Liver (tissue), 9 donors: ENCODE measurements around the gene TPCN1. TPM values are rescaled to one million over a fixed set of nuclear protein-coding genes. Genes with fewer than 3 reads are reported as not detected.

Experiments
- DNase-seq: peaks from one replicate; pipeline ENCODE4 v3.0.0-alpha.2; 2017; ENCODE audit warnings: low spot score
- H3K27ac ChIP-seq, 2 donors: one replicate each; pipeline ENCODE4 v1.7.0; 2013; ENCODE audit warnings: inconsistent platforms in 2 of 2, low read length in 2 of 2, control low read depth in 1 of 2, low read depth in 1 of 2, mild to moderate bottlenecking in 1 of 2
- H3K27me3 ChIP-seq, 4 donors: one replicate each; pipeline versions ENCODE4 v1.6.1 to v1.7.0; 2013; ENCODE audit warnings: low read length in 3 of 4, inconsistent platforms in 1 of 4, mild to moderate bottlenecking in 1 of 4, moderate library complexity in 1 of 4; ENCODE audit not compliant: control insufficient read depth in 4 of 4, insufficient read depth in 4 of 4
- H3K36me3 ChIP-seq, 4 donors: one replicate each; pipeline versions ENCODE4 v1.6.1 to v1.7.0; 2013; ENCODE audit warnings: low read length in 3 of 4, mild to moderate bottlenecking in 3 of 4, low read depth in 1 of 4, moderate library complexity in 1 of 4; ENCODE audit not compliant: control insufficient read depth in 4 of 4, insufficient read depth in 3 of 4
- H3K4me1 ChIP-seq, 4 donors: one replicate each; pipeline versions ENCODE4 v1.6.1 to v1.7.0; 2013; ENCODE audit warnings: low read length in 3 of 4, mild to moderate bottlenecking in 3 of 4, moderate library complexity in 1 of 4; ENCODE audit not compliant: control insufficient read depth in 4 of 4, insufficient read depth in 4 of 4
- H3K4me3 ChIP-seq, 3 donors: one replicate each; pipeline versions ENCODE4 v1.6.1 to v1.7.0; 2013; ENCODE audit warnings: low read length in 3 of 3, control low read depth in 1 of 3, low read depth in 1 of 3, mild to moderate bottlenecking in 1 of 3
- H3K9ac ChIP-seq, 2 donors: one replicate each; pipeline ENCODE4 v1.7.0; 2013; ENCODE audit warnings: low read length in 2 of 2, mild to moderate bottlenecking in 2 of 2, moderate library complexity in 2 of 2, control low read depth in 1 of 2, low read depth in 1 of 2
- H3K9me3 ChIP-seq, 4 donors: one replicate each; pipeline versions ENCODE4 v1.6.1 to v1.7.0; 2013; ENCODE audit warnings: low read length in 3 of 4; ENCODE audit not compliant: control insufficient read depth in 4 of 4
- EGR1 ChIP-seq, 2 donors: IDR thresholded peaks; 2 replicates each; pipeline ENCODE4 v1.6.1; 2016 to 2018; ENCODE audit warnings: antibody characterized with exemption in 2 of 2, low read depth in 2 of 2
- FOXA1 ChIP-seq: IDR thresholded peaks from 2 replicates; pipeline ENCODE4 v1.6.1; 2016; ENCODE audit warnings: antibody characterized with exemption
- FOXA2 ChIP-seq: IDR thresholded peaks from 2 replicates; pipeline ENCODE4 v1.6.1; 2016; ENCODE audit warnings: antibody characterized with exemption
- GABPA ChIP-seq, 2 donors: IDR thresholded peaks in 1 of 2; conservative IDR thresholded peaks in 1 of 2; 2 replicates each; pipeline ENCODE4 v1.6.1; 2016; ENCODE audit warnings: antibody characterized with exemption in 2 of 2, mild to moderate bottlenecking in 1 of 2, moderate library complexity in 1 of 2
- HNF4A ChIP-seq, 2 donors: conservative IDR thresholded peaks; 2 replicates each; pipeline ENCODE4 v1.6.1; 2016; ENCODE audit warnings: antibody characterized with exemption in 2 of 2, mild to moderate bottlenecking in 2 of 2
- HNF4G ChIP-seq: IDR thresholded peaks from 2 replicates; pipeline ENCODE4 v1.6.1; 2016; ENCODE audit warnings: antibody characterized with exemption
- JUND ChIP-seq, 2 donors: IDR thresholded peaks; 2 replicates each; pipeline ENCODE4 v1.6.1; 2016; ENCODE audit warnings: antibody characterized with exemption in 2 of 2
- MAX ChIP-seq: IDR thresholded peaks from 2 replicates; pipeline ENCODE4 v1.6.1; 2016; ENCODE audit warnings: antibody characterized with exemption
- NR2F2 ChIP-seq: IDR thresholded peaks from 2 replicates; pipeline ENCODE4 v1.6.1; 2016; ENCODE audit warnings: antibody characterized with exemption
- RAD21 ChIP-seq, 2 donors: IDR thresholded peaks; 2 replicates each; pipeline ENCODE4 v1.6.1; 2016; ENCODE audit warnings: antibody characterized with exemption in 2 of 2, mild to moderate bottlenecking in 2 of 2
- RXRA ChIP-seq, 2 donors: IDR thresholded peaks; 2 replicates each; pipeline ENCODE4 v1.6.1; 2017 to 2018; ENCODE audit warnings: antibody characterized with exemption in 2 of 2, mild to moderate bottlenecking in 1 of 2
- SP1 ChIP-seq: IDR thresholded peaks from 2 replicates; pipeline ENCODE4 v1.6.1; 2018; ENCODE audit warnings: antibody characterized with exemption, mild to moderate bottlenecking
- TAF1 ChIP-seq: conservative IDR thresholded peaks from 2 replicates; pipeline ENCODE4 v1.6.1; 2016; ENCODE audit warnings: antibody characterized with exemption, mild to moderate bottlenecking
- YY1 ChIP-seq: IDR thresholded peaks from 2 replicates; pipeline ENCODE4 v1.6.1; 2016; ENCODE audit warnings: antibody characterized with exemption, mild to moderate bottlenecking
- WGBS: extraction: QIAGEN DNeasy Blood & Tissue Kit; methylation state at CpG from one replicate; pipeline ENCODE4 v1.1.7; 2013; 5-methylcytosine and 5-hydroxymethylcytosine counted together
- polyA plus RNA-seq, 2 donors: library from polyadenylated mRNA; stranded (reverse) in 1 of 2; unstranded in 1 of 2; fragments of 200-250 nt in 1 of 2; fragments of >200 nt in 1 of 2; fragmentation: Nextera tagmentation in 1 of 2; extraction: Ambion mirVana in 1 of 2; gene quantifications; one replicate each; pipeline versions ENCODE4 v1.2.1 to v1.2.3, GENCODE V29; 2013 to 2015
- total RNA-seq, 2 donors: library from RNA; depleted of rRNA; stranded (reverse); fragments of >200 nt; gene quantifications; one replicate each; pipeline ENCODE4 v1.2.3, GENCODE V29; 2014
- TF ChIP-seq, protein P1 (sequence below): IDR thresholded peaks from 2 replicates; pipeline ENCODE4 v1.6.1; 2016; ENCODE audit warnings: antibody characterized with exemption, mild to moderate bottlenecking
- TF ChIP-seq, protein P2 (sequence below): IDR thresholded peaks from 2 replicates; pipeline ENCODE4 v1.6.1; 2016; ENCODE audit warnings: antibody characterized with exemption
- TF ChIP-seq, protein P3 (sequence below): IDR thresholded peaks from 2 replicates; pipeline ENCODE4 v1.6.1; 2016; ENCODE audit warnings: antibody characterized with exemption
- donor health status: healthy.
- donor health status: healthy.
- donor health status: healthy.
- donor health status: healthy.
- donor health status: healthy.

TPCN1 gene
- total and polyA plus RNA-seq, 4 donors = 8.6 to 19.2 (median 13.7) TPM

DNA sequence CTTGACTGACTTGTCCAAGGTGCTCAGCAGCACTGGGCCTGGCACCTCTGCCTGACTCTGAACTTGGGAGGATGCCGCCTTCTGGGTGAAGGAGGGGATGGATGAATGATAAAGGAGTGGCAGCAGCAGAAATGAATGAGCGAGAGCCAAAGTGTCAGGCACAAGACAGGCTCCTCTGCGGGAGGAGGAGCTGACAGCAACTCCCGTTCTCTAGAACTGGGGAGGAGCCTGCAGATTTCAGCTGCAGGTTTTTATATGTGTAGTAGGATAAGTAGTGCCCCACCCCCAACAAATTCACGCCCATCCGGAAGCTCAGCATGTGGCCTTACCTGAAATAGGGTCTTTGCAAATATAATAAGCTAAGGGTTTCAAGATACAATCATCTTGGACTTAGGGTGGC lies 80.5 kb downstream of the TPCN1 start:
- WGBS = 95% methylated on average over 6 of the region's 6 CpGs
- no peaks in the 10 kb centered on the region for H3K9me3 ChIP-seq
- H3K27me3 ChIP-seq = no peaks in the 10 kb centered on the region
- TF ChIP-seq, protein P1, sequence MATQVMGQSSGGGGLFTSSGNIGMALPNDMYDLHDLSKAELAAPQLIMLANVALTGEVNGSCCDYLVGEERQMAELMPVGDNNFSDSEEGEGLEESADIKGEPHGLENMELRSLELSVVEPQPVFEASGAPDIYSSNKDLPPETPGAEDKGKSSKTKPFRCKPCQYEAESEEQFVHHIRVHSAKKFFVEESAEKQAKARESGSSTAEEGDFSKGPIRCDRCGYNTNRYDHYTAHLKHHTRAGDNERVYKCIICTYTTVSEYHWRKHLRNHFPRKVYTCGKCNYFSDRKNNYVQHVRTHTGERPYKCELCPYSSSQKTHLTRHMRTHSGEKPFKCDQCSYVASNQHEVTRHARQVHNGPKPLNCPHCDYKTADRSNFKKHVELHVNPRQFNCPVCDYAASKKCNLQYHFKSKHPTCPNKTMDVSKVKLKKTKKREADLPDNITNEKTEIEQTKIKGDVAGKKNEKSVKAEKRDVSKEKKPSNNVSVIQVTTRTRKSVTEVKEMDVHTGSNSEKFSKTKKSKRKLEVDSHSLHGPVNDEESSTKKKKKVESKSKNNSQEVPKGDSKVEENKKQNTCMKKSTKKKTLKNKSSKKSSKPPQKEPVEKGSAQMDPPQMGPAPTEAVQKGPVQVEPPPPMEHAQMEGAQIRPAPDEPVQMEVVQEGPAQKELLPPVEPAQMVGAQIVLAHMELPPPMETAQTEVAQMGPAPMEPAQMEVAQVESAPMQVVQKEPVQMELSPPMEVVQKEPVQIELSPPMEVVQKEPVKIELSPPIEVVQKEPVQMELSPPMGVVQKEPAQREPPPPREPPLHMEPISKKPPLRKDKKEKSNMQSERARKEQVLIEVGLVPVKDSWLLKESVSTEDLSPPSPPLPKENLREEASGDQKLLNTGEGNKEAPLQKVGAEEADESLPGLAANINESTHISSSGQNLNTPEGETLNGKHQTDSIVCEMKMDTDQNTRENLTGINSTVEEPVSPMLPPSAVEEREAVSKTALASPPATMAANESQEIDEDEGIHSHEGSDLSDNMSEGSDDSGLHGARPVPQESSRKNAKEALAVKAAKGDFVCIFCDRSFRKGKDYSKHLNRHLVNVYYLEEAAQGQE = no peak
- TF ChIP-seq NR2F2 (no peak), RXRA (IDR thresholded peaks at IDR 0.05) (no peak), HNF4A (conservative IDR thresholded peaks at IDR 0.05) (no peak), FOXA2 (no peak), MAX (no peak), JUND (IDR thresholded peaks at IDR 0.05) (no peak), FOXA1 (no peak), EGR1 (IDR thresholded peaks at IDR 0.05; ENCODE audit: low read depth in 2 of 2) (no peak), YY1 (no peak), TAF1 (no peak), GABPA (IDR thresholded peaks at IDR 0.05 in 1 of 2, conservative IDR thresholded peaks at IDR 0.05 in 1 of 2) (no peak)
- TF ChIP-seq, protein P2, sequence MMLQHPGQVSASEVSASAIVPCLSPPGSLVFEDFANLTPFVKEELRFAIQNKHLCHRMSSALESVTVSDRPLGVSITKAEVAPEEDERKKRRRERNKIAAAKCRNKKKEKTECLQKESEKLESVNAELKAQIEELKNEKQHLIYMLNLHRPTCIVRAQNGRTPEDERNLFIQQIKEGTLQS = no peak
- TF ChIP-seq, protein P3, sequence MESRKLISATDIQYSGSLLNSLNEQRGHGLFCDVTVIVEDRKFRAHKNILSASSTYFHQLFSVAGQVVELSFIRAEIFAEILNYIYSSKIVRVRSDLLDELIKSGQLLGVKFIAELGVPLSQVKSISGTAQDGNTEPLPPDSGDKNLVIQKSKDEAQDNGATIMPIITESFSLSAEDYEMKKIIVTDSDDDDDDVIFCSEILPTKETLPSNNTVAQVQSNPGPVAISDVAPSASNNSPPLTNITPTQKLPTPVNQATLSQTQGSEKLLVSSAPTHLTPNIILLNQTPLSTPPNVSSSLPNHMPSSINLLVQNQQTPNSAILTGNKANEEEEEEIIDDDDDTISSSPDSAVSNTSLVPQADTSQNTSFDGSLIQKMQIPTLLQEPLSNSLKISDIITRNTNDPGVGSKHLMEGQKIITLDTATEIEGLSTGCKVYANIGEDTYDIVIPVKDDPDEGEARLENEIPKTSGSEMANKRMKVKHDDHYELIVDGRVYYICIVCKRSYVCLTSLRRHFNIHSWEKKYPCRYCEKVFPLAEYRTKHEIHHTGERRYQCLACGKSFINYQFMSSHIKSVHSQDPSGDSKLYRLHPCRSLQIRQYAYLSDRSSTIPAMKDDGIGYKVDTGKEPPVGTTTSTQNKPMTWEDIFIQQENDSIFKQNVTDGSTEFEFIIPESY = no peak
- DNase-seq = no peak
- H3K27ac ChIP-seq = no peak overlapping the region
- no peak overlapping the region for H3K9ac ChIP-seq
- H3K36me3 ChIP-seq = peaks cover 0 to 25% (median 5%) of the 10 kb centered on the region in 4 donors
- H3K4me3 ChIP-seq = no peak overlapping the region
- H3K4me1 ChIP-seq = peaks cover 9 to 21% (median 16%) of the 10 kb centered on the region in 4 donors

DNA sequence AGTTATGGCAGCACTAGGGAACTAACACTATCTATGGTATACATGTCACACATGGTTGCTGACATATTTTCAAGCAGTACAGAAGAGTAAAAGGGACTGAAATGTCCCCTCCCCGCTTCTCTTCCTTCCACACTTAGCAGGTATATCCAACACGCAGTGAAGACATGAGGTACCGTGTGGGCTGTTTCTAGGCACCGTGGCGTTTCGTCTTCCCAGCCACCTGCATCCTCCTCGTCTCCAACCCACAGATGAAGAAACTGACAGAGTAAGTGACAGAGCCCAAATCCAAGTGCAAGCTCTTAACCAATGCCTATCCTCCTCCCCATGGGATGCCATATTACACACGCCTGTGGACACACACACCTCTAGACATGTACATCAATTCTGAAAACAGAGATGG lies 81.2 kb downstream of the TPCN1 start:
- Histone ChIP-seq H3K4me1 (peaks cover 6 to 14% (median 10%) of the 10 kb centered on the region in 4 donors), H3K4me3 (no peak overlapping the region), H3K27me3 (no peaks in the 10 kb centered on the region), H3K36me3 (peaks cover 3 to 30% (median 7%) of the 10 kb centered on the region in 4 donors), H3K27ac (no peak overlapping the region), H3K9me3 (no peaks in the 10 kb centered on the region), H3K9ac (no peak overlapping the region)
- TF ChIP-seq, protein P3 = no peak
- no peak for TF ChIP-seq RAD21 (IDR thresholded peaks at IDR 0.05)
- TF ChIP-seq, protein P2 = no peak
- TF ChIP-seq HNF4G = no peak
- no peak for TF ChIP-seq SP1
- TF ChIP-seq GABPA (IDR thresholded peaks at IDR 0.05 in 1 of 2, conservative IDR thresholded peaks at IDR 0.05 in 1 of 2) = no peak
- no peak for TF ChIP-seq TAF1
- no peak for TF ChIP-seq NR2F2
- TF ChIP-seq EGR1 (IDR thresholded peaks at IDR 0.05; ENCODE audit: low read depth in 2 of 2) = no peak
- TF ChIP-seq HNF4A (conservative IDR thresholded peaks at IDR 0.05) = no peak
- TF ChIP-seq RXRA (IDR thresholded peaks at IDR 0.05) = no peak
- no peak for TF ChIP-seq FOXA1
- no peak for TF ChIP-seq MAX
- TF ChIP-seq JUND (IDR thresholded peaks at IDR 0.05) = no peak
- no peak for TF ChIP-seq FOXA2
- DNase-seq = no peak
- 95% methylated on average over 8 of the region's 8 CpGs for WGBS
